Fibroblast of skin of scalp (primary cell): Measurements from ENCODE around the gene ITGAE.
"Not testable (repeated sequence)": the region's sequence is repeated elsewhere in the genome, so short reads cannot be mapped to it uniquely, and the experiment has no call there.

Source experiments
- DNase-seq: peaks from one replicate; pipeline ENCODE4 v3.0.0-alpha.2; 2013

The ITGAE gene

GRCh38 chr17:3723556-3724377 is 77.2 kb downstream of the ITGAE start, which contains the start of gene HASPIN:
TSS of gene HASPIN (plus strand) at chr17:3723903. CDS start at chr17:3723936, 33 bp downstream.
- peak; percentile 91 for DNase-seq

GRCh38 chr17:3723188-3723555 is 77.8 kb downstream of the ITGAE start:
- DNase-seq = no peak

- DNase-seq = no peak
Observed at GRCh38 chr17:3722716-3723115, 78.3 kb downstream of the ITGAE start.

GRCh38 chr17:3719265-3719664 is 81.7 kb downstream of the ITGAE start:
- DNase-seq = no peak

GRCh38 chr17:3718201-3718600 is 82.8 kb downstream of the ITGAE start:
- DNase-seq = no peak

- no peak for DNase-seq
Observed at GRCh38 chr17:3715296-3715695, 85.7 kb downstream of the ITGAE start.

- no peak for DNase-seq
Observed at GRCh38 chr17:3712811-3713463, 88.1 kb downstream of the ITGAE start.

- DNase-seq = peak; percentile 16
Observed at GRCh38 chr17:3710951-3711383, 90.0 kb downstream of the ITGAE start.

- no peak for DNase-seq
Observed at GRCh38 chr17:3708366-3708765, 92.6 kb downstream of the ITGAE start.

- DNase-seq = not testable (repeated sequence)
Observed at GRCh38 chr17:3705718-3705984, 95.3 kb downstream of the ITGAE start.

GRCh38 chr17:3704931-3705717 is 95.9 kb downstream of the ITGAE start:
- no peak for DNase-seq

- not testable (repeated sequence) for DNase-seq
Observed at GRCh38 chr17:3702041-3702539, 98.9 kb downstream of the ITGAE start.

GRCh38 chr17:3699951-3700350 is 101.0 kb downstream of the ITGAE start:
- no peak for DNase-seq

- DNase-seq = no peak
Observed at GRCh38 chr17:3698139-3698538, 102.8 kb downstream of the ITGAE start.

- no peak for DNase-seq
Observed at GRCh38 chr17:3697103-3697476, 103.9 kb downstream of the ITGAE start.

- no peak for DNase-seq
Observed at GRCh38 chr17:3695723-3696411, 105.1 kb downstream of the ITGAE start, which contains the start of gene P2RX5. TSS of gene P2RX5 (minus strand) at chr17:3696155. CDS start at chr17:3696005, 150 bp downstream.

- no peak for DNase-seq
Observed at GRCh38 chr17:3695129-3695722, 105.8 kb downstream of the ITGAE start.

GRCh38 chr17:3693829-3694231 is 107.2 kb downstream of the ITGAE start:
- DNase-seq = no peak

- DNase-seq = no peak
Observed at GRCh38 chr17:3693141-3693540, 107.8 kb downstream of the ITGAE start.

- no peak for DNase-seq
Observed at GRCh38 chr17:3692346-3692745, 108.6 kb downstream of the ITGAE start.

GRCh38 chr17:3691617-3692067 is 109.3 kb downstream of the ITGAE start:
- DNase-seq = no peak

- DNase-seq = no peak
Observed at GRCh38 chr17:3690094-3690715, 110.8 kb downstream of the ITGAE start.
